IPS-NIHi11 (cell line): ENCODE measurements around the gene TPSAB1.

Experiments used
- DNase-seq: peaks from one replicate; pipeline ENCODE4 v3.0.0; 2012; ENCODE audit warnings: mixed read lengths, low spot score

Gene TPSAB1

GRCh38 chr16:1210461-1210860 is 30.0 kb upstream of the TPSAB1 start:
- DNase-seq, result no peak

GRCh38 chr16:1211451-1212268 is 28.8 kb upstream of the TPSAB1 start:
- DNase-seq, result no peak

- no peak for DNase-seq
These were observed 27.8 kb upstream of the TPSAB1 start for GRCh38 chr16:1212616-1213194.

- no peak for DNase-seq
These were observed 27.3 kb upstream of the TPSAB1 start for GRCh38 chr16:1213231-1213630.

GRCh38 chr16:1213796-1214372 is 26.6 kb upstream of the TPSAB1 start:
- DNase-seq, result no peak

- no peak for DNase-seq
These were observed 25.8 kb upstream of the TPSAB1 start for GRCh38 chr16:1214719-1215118.

- DNase-seq, result no peak
These were observed 24.8 kb upstream of the TPSAB1 start for GRCh38 chr16:1215574-1216295.

GRCh38 chr16:1216296-1216619 is 24.2 kb upstream of the TPSAB1 start:
- DNase-seq, result no peak

- DNase-seq, result no peak
These were observed 23.7 kb upstream of the TPSAB1 start for GRCh38 chr16:1216681-1217400.

- DNase-seq, result no peak
These were observed 23.0 kb upstream of the TPSAB1 start for GRCh38 chr16:1217526-1217925.

GRCh38 chr16:1218061-1218929 is 22.2 kb upstream of the TPSAB1 start:
- DNase-seq, result no peak

GRCh38 chr16:1218930-1219611 is 21.4 kb upstream of the TPSAB1 start:
- DNase-seq, result no peak

GRCh38 chr16:1220098-1220728 is 20.3 kb upstream of the TPSAB1 start:
- DNase-seq, result no peak

- DNase-seq, result no peak
These were observed 19.5 kb upstream of the TPSAB1 start for GRCh38 chr16:1220841-1221627.

- DNase-seq, result no peak
These were observed 18.6 kb upstream of the TPSAB1 start for GRCh38 chr16:1221628-1222552.

- no peak for DNase-seq
These were observed 17.8 kb upstream of the TPSAB1 start for GRCh38 chr16:1222553-1223354.
